RWPE2 (cell line): ENCODE measurements around the gene LRRC37A3.
A peak's percentile ranks its signal among the peaks of the same experiment; 100 is the strongest.
"Not testable (repeated sequence)": the region's sequence is repeated elsewhere in the genome, so short reads cannot be mapped to it uniquely, and the experiment has no call there.

ENCODE experiments used
- ATAC-seq: fragments of 200-7000 bp; cut with Tn5 transposase; 3 replicates; pipeline ENCODE4 v1.9.1; 2021; ENCODE audit warnings: low read depth
- DNase-seq: peaks from one replicate; pipeline ENCODE4 v3.0.0-alpha.2; 2020; ENCODE audit warnings: low spot score
- H3K27ac ChIP-seq: fragments of 450-650 bp; 2 replicates; pipeline ENCODE4 v1.5.1; 2017; ENCODE audit warnings: mild to moderate bottlenecking; ENCODE audit not compliant: poor library complexity, severe bottlenecking
- H3K27me3 ChIP-seq: fragments of 250-450 bp; sonication (Bioruptor Pico); 2 replicates; pipeline ENCODE4 v1.5.1; 2021; ENCODE audit warnings: mild to moderate bottlenecking, moderate library complexity; ENCODE audit not compliant: insufficient read depth, poor library complexity, severe bottlenecking
- H3K36me3 ChIP-seq: fragments of 250-450 bp; sonication (Bioruptor Pico); 2 replicates; pipeline ENCODE4 v1.5.1; 2020; ENCODE audit warnings: low read depth, mild to moderate bottlenecking, moderate library complexity
- H3K4me1 ChIP-seq: fragments of 250-450 bp; sonication (Bioruptor Pico); 2 replicates; pipeline ENCODE4 v1.5.1; 2021; ENCODE audit warnings: mild to moderate bottlenecking, moderate library complexity; ENCODE audit not compliant: insufficient read depth, poor library complexity, severe bottlenecking
- H3K4me3 ChIP-seq: fragments of 250-450 bp; sonication (Bioruptor Pico); 2 replicates; pipeline ENCODE4 v1.5.1; 2021; ENCODE audit warnings: mild to moderate bottlenecking, moderate library complexity; ENCODE audit not compliant: severe bottlenecking
- H3K9me3 ChIP-seq: fragments of 250-450 bp; sonication (Bioruptor Pico); 2 replicates; pipeline ENCODE4 v1.5.1; 2021; ENCODE audit warnings: mild to moderate bottlenecking, moderate library complexity; ENCODE audit not compliant: severe bottlenecking

LRRC37A3 gene

GRCh38 chr17:64847504-64848466 lies 71.5 kb downstream of the LRRC37A3 start:
- peak; percentile 58; the same call in 1 of the 3 replicates for ATAC-seq
- DNase-seq, H3K36me3 ChIP-seq, H3K4me3 ChIP-seq, H3K9me3 ChIP-seq, H3K27me3 ChIP-seq, H3K27ac ChIP-seq, H3K4me1 ChIP-seq: not testable (repeated sequence)

- H3K36me3 ChIP-seq, H3K4me3 ChIP-seq, H3K4me1 ChIP-seq, H3K27ac ChIP-seq, H3K9me3 ChIP-seq, DNase-seq, H3K27me3 ChIP-seq: not testable (repeated sequence)
- ATAC-seq, result peak; percentile 45
These were observed 72.4 kb downstream of the LRRC37A3 start for GRCh38 chr17:64846892-64847291.

- not testable (repeated sequence) for H3K27ac ChIP-seq, H3K36me3 ChIP-seq, H3K4me3 ChIP-seq, H3K9me3 ChIP-seq, ATAC-seq, H3K4me1 ChIP-seq, DNase-seq, H3K27me3 ChIP-seq
These were observed 75.4 kb downstream of the LRRC37A3 start for GRCh38 chr17:64843918-64844317.

GRCh38 chr17:64842900-64843299 lies 76.4 kb downstream of the LRRC37A3 start:
- not testable (repeated sequence) for H3K4me3 ChIP-seq, ATAC-seq, DNase-seq, H3K27ac ChIP-seq, H3K9me3 ChIP-seq, H3K4me1 ChIP-seq, H3K27me3 ChIP-seq, H3K36me3 ChIP-seq

- not testable (repeated sequence) for ATAC-seq, H3K27ac ChIP-seq, DNase-seq, H3K27me3 ChIP-seq, H3K9me3 ChIP-seq, H3K36me3 ChIP-seq, H3K4me3 ChIP-seq, H3K4me1 ChIP-seq
These were observed 78.3 kb downstream of the LRRC37A3 start for GRCh38 chr17:64840960-64841359.

GRCh38 chr17:64838513-64838912 lies 80.8 kb downstream of the LRRC37A3 start:
- H3K9me3 ChIP-seq, H3K27me3 ChIP-seq, H3K36me3 ChIP-seq, ATAC-seq, H3K27ac ChIP-seq, DNase-seq, H3K4me3 ChIP-seq: not testable (repeated sequence)
- peaks cover 12% of the 10 kb centered on the region for H3K4me1 ChIP-seq

GRCh38 chr17:64837018-64837761 lies 82.1 kb downstream of the LRRC37A3 start:
- ATAC-seq (peak; percentile 91), DNase-seq (peak; percentile 78)
- H3K27me3 ChIP-seq, H3K36me3 ChIP-seq, H3K9me3 ChIP-seq, H3K27ac ChIP-seq: not testable (repeated sequence)
- H3K4me1 ChIP-seq, result peaks cover 12% of the 10 kb centered on the region
- peak overlapping the region; percentile 51 for H3K4me3 ChIP-seq

- not testable (repeated sequence) for H3K9me3 ChIP-seq, H3K27me3 ChIP-seq, H3K27ac ChIP-seq, DNase-seq, H3K36me3 ChIP-seq
- peaks cover 12% of the 10 kb centered on the region for H3K4me1 ChIP-seq
- peak overlapping the region; percentile 51 for H3K4me3 ChIP-seq
- ATAC-seq, result peak; percentile 63
These were observed 82.7 kb downstream of the LRRC37A3 start for GRCh38 chr17:64836623-64837017.

- not testable (repeated sequence) for DNase-seq, H3K27me3 ChIP-seq, H3K9me3 ChIP-seq, H3K36me3 ChIP-seq, H3K4me3 ChIP-seq
- ATAC-seq, result peak; percentile 51
- Histone ChIP-seq H3K4me1 (peaks cover 18% of the 10 kb centered on the region), H3K27ac (peak overlapping the region; percentile 47)
These were observed 85.2 kb downstream of the LRRC37A3 start for GRCh38 chr17:64834060-64834459.

- H3K4me3 ChIP-seq, ATAC-seq, H3K36me3 ChIP-seq, H3K9me3 ChIP-seq, H3K27me3 ChIP-seq, H3K27ac ChIP-seq, DNase-seq: not testable (repeated sequence)
- peaks cover 18% of the 10 kb centered on the region for H3K4me1 ChIP-seq
These were observed 88.6 kb downstream of the LRRC37A3 start for GRCh38 chr17:64830631-64831040.
